Prostate gland (tissue), 2 donors: ENCODE results near the gene PRAC1. TPM values are rescaled to one million over a fixed set of nuclear protein-coding genes. Genes with fewer than 3 reads are reported as not detected.

Experiments
- DNase-seq: peaks from one replicate; pipeline ENCODE4 v3.0.0-alpha.2; 2019; ENCODE audit warnings: low spot score
- H3K27ac ChIP-seq, 2 donors: fragments of 200-600 bp; sonication (generic); 2 replicates each; pipeline ENCODE4 v1.5.1; 2017 to 2019
- H3K27me3 ChIP-seq: fragments of 200-600 bp; sonication (generic); replicated peaks from 2 replicates; pipeline ENCODE4 v1.5.1; 2019; ENCODE audit not compliant: insufficient read depth
- H3K36me3 ChIP-seq, 2 donors: fragments of 200-600 bp; sonication (generic); 1 replicate in 1 of 2; 2 replicates in 1 of 2; pipeline versions ENCODE4 v1.5.1 to v1.8.1; 2017 to 2019
- H3K4me1 ChIP-seq: fragments of 200-600 bp; sonication (generic); replicated peaks from 2 replicates; pipeline ENCODE4 v1.5.1; 2019
- H3K4me3 ChIP-seq, 2 donors: fragments of 200-600 bp; sonication (generic); 2 replicates each; pipeline ENCODE4 v1.5.1; 2017 to 2019
- H3K9me3 ChIP-seq: fragments of 200-600 bp; sonication (generic); 2 replicates; pipeline ENCODE4 v1.5.1; 2017
- CTCF ChIP-seq, 4 experiments: fragments of 200-600 bp in 2 of 4; fragments of 450-650 bp in 2 of 4; sonication (generic) in 2 of 4; IDR thresholded peaks; 1 replicate in 3 of 4; 2 replicates in 1 of 4; pipeline ENCODE4 v1.5.1; 2016 to 2019; ENCODE audit warnings: antibody characterized with exemption in 4 of 4, mild to moderate bottlenecking in 2 of 4, moderate library complexity in 2 of 4
- POLR2A ChIP-seq: fragments of 450-650 bp; IDR thresholded peaks from one replicate; pipeline ENCODE4 v1.6.1; 2016; ENCODE audit warnings: antibody characterized with exemption, mild to moderate bottlenecking
- POLR2AphosphoS5 ChIP-seq: sonication (generic); formaldehyde crosslinking; IDR thresholded peaks from one replicate; pipeline ENCODE4 v1.6.1; 2017; ENCODE audit warnings: antibody characterized with exemption
- WGBS: methylation state at CpG from one replicate; pipeline ENCODE4 v1.1.5; 2018; 5-methylcytosine and 5-hydroxymethylcytosine counted together
- intact Hi-C: fragments of 100-400 bp; cut with DNase I; formaldehyde crosslinking; loops from one replicate; pipeline ENCODE4 v1.14.2; 2022
- total RNA-seq, 2 donors: library from RNA; depleted of rRNA; stranded (reverse); fragments of >200 nt; gene quantifications; one replicate each; pipeline ENCODE4 v1.1.0, GENCODE V29; 2016

Gene PRAC1
- total RNA-seq, 2 donors from 2014 or later = 56.7 to 243 TPM

- DNase-seq = no peak
- intact Hi-C loops = no loop called here
- H3K4me3 ChIP-seq = peak overlapping the region; percentile 17 to 22
- H3K27me3 ChIP-seq = no peaks in the 10 kb centered on the region
- TF ChIP-seq CTCF (IDR thresholded peaks at IDR 0.05) (no peak), POLR2AphosphoS5 (no peak), POLR2A (no peak)
- 4% methylated on average over 14 of the region's 14 CpGs for WGBS
- peak overlapping the region; percentile 87 to 92 for H3K27ac ChIP-seq
- H3K36me3 ChIP-seq = no peaks in the 10 kb centered on the region
- H3K9me3 ChIP-seq = no peaks in the 10 kb centered on the region
- peaks cover 16% of the 10 kb centered on the region for H3K4me1 ChIP-seq
Measured at GRCh38 chr17:48734333-48735061, 12.2 kb upstream of the PRAC1 start.

GRCh38 chr17:48733632-48734328, 11.5 kb upstream of the PRAC1 start:
- Histone ChIP-seq H3K36me3 (no peaks in the 10 kb centered on the region), H3K27me3 (no peaks in the 10 kb centered on the region), H3K9me3 (no peaks in the 10 kb centered on the region), H3K4me3 (peak overlapping the region; percentile 17 to 22), H3K4me1 (peaks cover 17% of the 10 kb centered on the region), H3K27ac (peak overlapping the region; percentile 87 to 92)
- intact Hi-C loops = no loop called here
- 3% methylated on average over 22 of the region's 22 CpGs for WGBS
- no peak for TF ChIP-seq POLR2AphosphoS5
- no peak for TF ChIP-seq POLR2A
- TF ChIP-seq CTCF (IDR thresholded peaks at IDR 0.05) = no peak
- no peak for DNase-seq

GRCh38 chr17:48732688-48733629, 10.6 kb upstream of the PRAC1 start:
- H3K4me1 ChIP-seq = peaks cover 17% of the 10 kb centered on the region
- no peak for TF ChIP-seq POLR2A
- TF ChIP-seq POLR2AphosphoS5 = no peak
- TF ChIP-seq CTCF (IDR thresholded peaks at IDR 0.05) = no peak

GRCh38 chr17:48731355-48731754, 9.0 kb upstream of the PRAC1 start:
- H3K4me1 ChIP-seq = peaks cover 17% of the 10 kb centered on the region

More at GRCh38 chr17:48732688-48733629, 10.6 kb upstream of the PRAC1 start:
- Histone ChIP-seq H3K9me3 (no peaks in the 10 kb centered on the region), H3K36me3 (no peaks in the 10 kb centered on the region), H3K27ac (peak overlapping the region; percentile 87 to 92), H3K27me3 (no peaks in the 10 kb centered on the region), H3K4me3 (peak overlapping the region; percentile 13 to 22)
- DNase-seq = no peak
- intact Hi-C loops = no loop called here
- WGBS = 2% methylated on average over 50 of the region's 50 CpGs

More at GRCh38 chr17:48731355-48731754, 9.0 kb upstream of the PRAC1 start:
- Histone ChIP-seq H3K27me3 (no peaks in the 10 kb centered on the region), H3K36me3 (no peaks in the 10 kb centered on the region), H3K27ac (peak overlapping the region in 1 of 2 donors; percentile 92), H3K4me3 (no peak overlapping the region), H3K9me3 (no peaks in the 10 kb centered on the region)
- intact Hi-C loops = no loop called here
- TF ChIP-seq POLR2A (no peak), CTCF (IDR thresholded peaks at IDR 0.05) (no peak), POLR2AphosphoS5 (no peak)
- DNase-seq = no peak
